ENCODE results near the gene NUFIP1. TPM values are rescaled to one million over a fixed set of nuclear protein-coding genes. Genes with fewer than 3 reads are reported as not detected.

The NUFIP1 gene
- total RNA-seq, 1 donor from 2014 or later: 3.2 TPM

- FAIRE-seq (no peak), DNase-seq (ENCODE audit: low read depth) (no peak)
- Histone ChIP-seq H3K27me3 (ENCODE audit: control insufficient read depth, insufficient read depth, low read length) (no peaks in the 10 kb centered on the region), H3K4me3 (ENCODE audit: low read depth, low read length) (no peak overlapping the region), H3K36me3 (ENCODE audit: control insufficient read depth, insufficient read depth, low read length) (no peaks in the 10 kb centered on the region)
- no peak for TF ChIP-seq CTCF (IDR thresholded peaks at IDR 0.05; ENCODE audit: insufficient read depth, low read length, severe bottlenecking)
These were observed 93.9 kb downstream of the NUFIP1 start for GRCh38 chr13:44895264-44895952.

GRCh38 chr13:44894001-44894770 lies 95.1 kb downstream of the NUFIP1 start:
- no peak for FAIRE-seq
- Histone ChIP-seq H3K36me3 (ENCODE audit: control insufficient read depth, insufficient read depth, low read length) (no peaks in the 10 kb centered on the region), H3K4me3 (ENCODE audit: low read depth, low read length) (no peak overlapping the region), H3K27me3 (ENCODE audit: control insufficient read depth, insufficient read depth, low read length) (no peaks in the 10 kb centered on the region)
- TF ChIP-seq CTCF (IDR thresholded peaks at IDR 0.05; ENCODE audit: insufficient read depth, low read length, severe bottlenecking): no peak
- no peak for DNase-seq (ENCODE audit: low read depth)

Other genes starting within 250 kb of the NUFIP1 start
- gene GPALPP1, start 67 bp upstream of the NUFIP1 start, total RNA-seq: 16.1 and 23.7 TPM in 2 replicates
- gene GTF2F2, start 131.0 kb upstream of the NUFIP1 start, total RNA-seq: 33.4 and 42.4 TPM in 2 replicates
- gene KCTD4, start 211.6 kb upstream of the NUFIP1 start, total RNA-seq: not detected in 2 replicates

Data from bronchial epithelial cell (primary cell).